Body of pancreas (tissue), 4 donors: ENCODE results near the gene IFI44. TPM values are rescaled to one million over a fixed set of nuclear protein-coding genes. Genes with fewer than 3 reads are reported as not detected.

Experiments
- ATAC-seq: fragments of 150-250 bp; one replicate; pipeline ENCODE4 v1.9.1; 2016
- DNase-seq, 4 donors: peaks; one replicate each; pipeline ENCODE4 v3.0.0-alpha.2; 2019
- H3K27ac ChIP-seq, 4 donors: fragments of 200-600 bp; sonication (generic); 1 replicate in 3 of 4; 2 replicates in 1 of 4; pipeline versions ENCODE4 v1.5.1 to v1.6.1; 2016 to 2019; ENCODE audit warnings: mild to moderate bottlenecking in 1 of 4, mixed read lengths in 1 of 4, moderate library complexity in 1 of 4
- H3K27me3 ChIP-seq, 2 donors: fragments of 200-600 bp; sonication (generic); one replicate each; pipeline ENCODE4 v1.6.0; 2016; ENCODE audit warnings: mild to moderate bottlenecking in 1 of 2
- H3K36me3 ChIP-seq, 2 donors: fragments of 200-600 bp; sonication (generic); replicated peaks in 1 of 2; 2 replicates each; pipeline ENCODE4 v1.5.1; 2016; ENCODE audit warnings: low read depth in 2 of 2; ENCODE audit not compliant: insufficient read depth in 1 of 2
- H3K4me1 ChIP-seq: fragments of 200-600 bp; sonication (generic); one replicate; pipeline ENCODE4 v1.6.0; 2016
- H3K4me3 ChIP-seq, 2 donors: fragments of 200-600 bp; sonication (generic); 1 replicate in 1 of 2; 2 replicates in 1 of 2; pipeline ENCODE4 v1.5.1; 2016 to 2019
- H3K9me3 ChIP-seq, 3 donors: fragments of 200-600 bp; sonication (generic); 1 replicate in 2 of 3; 2 replicates in 1 of 3; pipeline ENCODE4 v1.5.1; 2016
- POLR2A ChIP-seq, 3 donors: fragments of 450-650 bp; IDR thresholded peaks; one replicate each; pipeline ENCODE4 v1.6.1; 2016; ENCODE audit warnings: antibody characterized with exemption in 3 of 3, mild to moderate bottlenecking in 2 of 3
- WGBS, 2 donors: methylation state at CpG; one replicate each; pipeline ENCODE4 v1.1.5; 2017; 5-methylcytosine and 5-hydroxymethylcytosine counted together
- intact Hi-C: fragments of 100-400 bp; cut with DNase I; formaldehyde crosslinking; loops from one replicate; pipeline ENCODE4 v1.15.1; 2023
- total RNA-seq, 2 donors: library from RNA; depleted of rRNA; stranded (reverse); fragments of >200 nt; gene quantifications; one replicate each; pipeline ENCODE4 v1.1.0, GENCODE V29; 2016
- TF ChIP-seq, protein P1 (sequence below), 7 experiments: fragments of 450-650 bp in 4 of 7; fragments of 200-600 bp in 3 of 7; sonication (generic) in 3 of 7; IDR thresholded peaks; one replicate each; pipeline ENCODE4 v1.5.1; 2016 to 2019; ENCODE audit warnings: antibody characterized with exemption in 7 of 7

IFI44 gene
- total RNA-seq, 2 donors from 2014 or later: 14.5 to 17.6 TPM

DNA sequence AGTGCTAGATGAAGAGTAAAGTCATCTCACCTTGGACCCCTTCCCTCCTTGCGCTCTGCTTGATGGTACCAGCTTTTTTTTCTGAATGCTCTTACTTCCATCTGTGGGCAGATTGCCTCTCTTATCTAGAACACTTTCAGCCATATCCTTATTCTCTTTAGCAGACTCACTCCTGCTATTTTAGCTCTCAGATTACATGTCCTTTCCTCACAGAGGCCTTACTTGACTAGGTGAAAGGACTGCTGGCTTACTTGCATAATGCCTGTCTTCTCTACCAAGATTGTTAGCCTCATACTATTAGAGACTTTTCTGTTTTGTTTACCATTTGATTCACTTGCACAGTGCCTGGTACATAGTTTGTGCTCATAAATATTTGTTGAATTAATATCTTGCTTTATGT lies 9.3 kb downstream of the IFI44 start:
- DNase-seq: no peak
- Histone ChIP-seq H3K9me3 (no peaks in the 10 kb centered on the region), H3K27me3 (no peaks in the 10 kb centered on the region), H3K4me1 (no peaks in the 10 kb centered on the region), H3K27ac (no peak overlapping the region), H3K36me3 (peaks cover 0 to 7% of the 10 kb centered on the region in 2 donors), H3K4me3 (no peak overlapping the region)
- intact Hi-C loops: no loop called here
- no peak for ATAC-seq
- TF ChIP-seq, protein P1, sequence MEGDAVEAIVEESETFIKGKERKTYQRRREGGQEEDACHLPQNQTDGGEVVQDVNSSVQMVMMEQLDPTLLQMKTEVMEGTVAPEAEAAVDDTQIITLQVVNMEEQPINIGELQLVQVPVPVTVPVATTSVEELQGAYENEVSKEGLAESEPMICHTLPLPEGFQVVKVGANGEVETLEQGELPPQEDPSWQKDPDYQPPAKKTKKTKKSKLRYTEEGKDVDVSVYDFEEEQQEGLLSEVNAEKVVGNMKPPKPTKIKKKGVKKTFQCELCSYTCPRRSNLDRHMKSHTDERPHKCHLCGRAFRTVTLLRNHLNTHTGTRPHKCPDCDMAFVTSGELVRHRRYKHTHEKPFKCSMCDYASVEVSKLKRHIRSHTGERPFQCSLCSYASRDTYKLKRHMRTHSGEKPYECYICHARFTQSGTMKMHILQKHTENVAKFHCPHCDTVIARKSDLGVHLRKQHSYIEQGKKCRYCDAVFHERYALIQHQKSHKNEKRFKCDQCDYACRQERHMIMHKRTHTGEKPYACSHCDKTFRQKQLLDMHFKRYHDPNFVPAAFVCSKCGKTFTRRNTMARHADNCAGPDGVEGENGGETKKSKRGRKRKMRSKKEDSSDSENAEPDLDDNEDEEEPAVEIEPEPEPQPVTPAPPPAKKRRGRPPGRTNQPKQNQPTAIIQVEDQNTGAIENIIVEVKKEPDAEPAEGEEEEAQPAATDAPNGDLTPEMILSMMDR (IDR thresholded peaks at IDR 0.05): no peak
- TF ChIP-seq POLR2A (IDR thresholded peaks at IDR 0.05): no peak
- WGBS, 2 donors: 100% methylated on average over 1 of the region's 1 CpG

DNA sequence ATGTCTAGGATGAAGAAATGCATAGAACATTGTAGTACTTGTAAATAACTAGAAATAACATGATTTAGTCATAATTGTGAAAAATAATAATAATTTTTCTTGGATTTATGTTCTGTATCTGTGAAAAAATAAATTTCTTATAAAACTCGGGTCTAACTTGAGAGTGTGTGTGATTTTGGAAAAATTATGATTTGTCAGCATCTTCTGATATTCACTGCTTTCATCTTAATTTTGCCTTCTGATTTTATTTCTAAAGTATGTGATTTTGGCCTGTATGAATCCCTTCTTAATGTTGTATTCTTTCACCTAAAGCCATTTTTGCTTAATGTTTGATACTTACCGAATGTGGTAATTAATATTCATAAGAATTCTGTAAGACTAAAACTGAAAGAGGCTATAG lies 14.3 kb downstream of the IFI44 start:
- no peak for ATAC-seq
- TF ChIP-seq, protein P1 (IDR thresholded peaks at IDR 0.05): no peak
- TF ChIP-seq POLR2A (IDR thresholded peaks at IDR 0.05): no peak
- H3K27me3 ChIP-seq: no peaks in the 10 kb centered on the region
- intact Hi-C loops: no loop called here
- WGBS, 2 donors: 71 to 78% methylated on average over 2 of the region's 2 CpGs
- H3K4me1 ChIP-seq: no peaks in the 10 kb centered on the region
- no peaks in the 10 kb centered on the region for H3K9me3 ChIP-seq
- no peak overlapping the region for H3K4me3 ChIP-seq
- DNase-seq: no peak
- H3K36me3 ChIP-seq: peaks cover 0 to 4% of the 10 kb centered on the region in 2 donors
- H3K27ac ChIP-seq: no peak overlapping the region

DNA sequence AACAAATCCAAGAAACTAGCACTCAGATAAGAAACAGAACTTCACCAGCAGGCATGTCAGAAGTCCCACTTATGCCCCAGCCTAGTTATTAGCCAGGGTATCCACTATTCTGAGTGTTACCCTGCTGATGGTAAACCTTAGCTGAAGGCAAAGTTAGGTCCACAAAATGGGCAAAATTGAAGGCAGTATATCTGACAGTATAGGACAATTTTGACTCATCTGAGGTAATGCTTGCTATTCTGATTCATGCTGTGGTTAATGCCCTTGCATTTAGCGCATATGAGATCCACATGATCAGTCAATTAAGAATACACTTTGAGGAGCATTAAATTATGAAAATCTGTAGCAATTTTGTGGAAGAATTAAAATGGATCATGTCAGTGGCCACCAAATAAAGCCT lies 15.1 kb downstream of the IFI44 start:
- no peaks in the 10 kb centered on the region for H3K4me1 ChIP-seq
- WGBS, 2 donors: 88 to 95% methylated on average over 1 of the region's 1 CpG
- TF ChIP-seq, protein P1 (IDR thresholded peaks at IDR 0.05): no peak
- no peak for TF ChIP-seq POLR2A (IDR thresholded peaks at IDR 0.05)
- no peak overlapping the region for H3K27ac ChIP-seq
- no peaks in the 10 kb centered on the region for H3K27me3 ChIP-seq
- intact Hi-C loops: no loop called here
- ATAC-seq (no peak), DNase-seq (no peak)
- H3K36me3 ChIP-seq: peaks cover 0 to 2% of the 10 kb centered on the region in 2 donors
- no peak overlapping the region for H3K4me3 ChIP-seq
- H3K9me3 ChIP-seq: no peaks in the 10 kb centered on the region

DNA sequence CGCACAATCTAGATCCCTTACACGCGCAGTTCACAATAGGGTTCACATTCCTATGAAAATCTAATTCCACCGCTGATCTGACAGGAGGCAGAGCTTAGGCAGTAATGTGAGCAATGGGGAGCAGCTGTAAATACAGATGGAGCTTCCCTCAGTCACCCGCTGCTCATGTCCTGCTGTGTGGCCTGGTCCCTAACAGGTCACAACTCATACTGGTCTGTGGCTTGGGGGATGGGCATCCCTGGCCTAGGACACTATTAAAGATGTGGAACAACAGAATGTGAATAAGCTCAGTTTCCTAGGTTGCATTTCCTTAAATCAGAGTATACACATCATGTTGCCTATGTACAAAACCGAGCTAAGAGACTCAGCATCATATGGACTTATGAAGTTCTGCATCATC lies 16.2 kb downstream of the IFI44 start:
- H3K9me3 ChIP-seq: no peaks in the 10 kb centered on the region
- ATAC-seq: no peak
- H3K27me3 ChIP-seq: no peaks in the 10 kb centered on the region
- no peak overlapping the region for H3K27ac ChIP-seq
- intact Hi-C loops: no loop called here
- WGBS, 2 donors: 85 to 87% methylated on average over 6 of the region's 6 CpGs
- H3K4me1 ChIP-seq: no peaks in the 10 kb centered on the region
- H3K4me3 ChIP-seq: no peak overlapping the region
- no peak for DNase-seq
- TF ChIP-seq, protein P1 (IDR thresholded peaks at IDR 0.05): no peak
- no peak for TF ChIP-seq POLR2A (IDR thresholded peaks at IDR 0.05)
- H3K36me3 ChIP-seq: no peaks in the 10 kb centered on the region

DNA sequence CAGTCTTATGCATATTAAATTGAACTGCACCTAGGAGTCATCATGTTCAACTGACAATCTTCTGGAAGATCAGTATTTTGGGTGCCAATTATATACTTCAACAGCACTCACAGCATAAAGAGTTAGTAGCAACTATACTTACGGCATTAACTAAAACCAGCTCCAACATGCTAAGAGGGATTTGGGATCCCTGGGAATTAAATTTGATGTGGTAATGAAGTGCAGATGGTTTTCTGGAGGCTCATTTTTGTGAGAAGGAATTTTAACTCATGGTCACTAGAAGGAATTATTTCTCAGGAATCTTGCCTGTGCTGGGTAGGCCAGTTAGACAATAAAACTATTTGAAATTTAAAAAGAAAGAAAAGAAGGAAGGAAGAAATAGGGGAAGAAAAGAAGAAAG lies 18.3 kb downstream of the IFI44 start:
- no peaks in the 10 kb centered on the region for H3K27me3 ChIP-seq
- no peaks in the 10 kb centered on the region for H3K4me1 ChIP-seq
- intact Hi-C loops: no loop called here
- ATAC-seq: no peak
- H3K27ac ChIP-seq: no peak overlapping the region
- 100% methylated on average over 1 of the region's 1 CpG for WGBS, 2 donors
- H3K9me3 ChIP-seq: no peaks in the 10 kb centered on the region
- H3K36me3 ChIP-seq: no peaks in the 10 kb centered on the region
- TF ChIP-seq POLR2A (IDR thresholded peaks at IDR 0.05): no peak
- TF ChIP-seq, protein P1 (IDR thresholded peaks at IDR 0.05): no peak
- DNase-seq: no peak
- H3K4me3 ChIP-seq: no peak overlapping the region
